Stimulated activated CD4-positive, alpha-beta T cell treated with anti-CD3 and anti-CD28 coated beads, Interleukin-12 subunit alpha, Interleukin-12 subunit beta, amount 100 ng/mL, for 4 hours (primary cell): ENCODE results near the gene PPP2R3B.

Experiments
- DNase-seq: peaks from one replicate; pipeline ENCODE4 v3.0.0-alpha.2; 2020

The PPP2R3B gene

DNA sequence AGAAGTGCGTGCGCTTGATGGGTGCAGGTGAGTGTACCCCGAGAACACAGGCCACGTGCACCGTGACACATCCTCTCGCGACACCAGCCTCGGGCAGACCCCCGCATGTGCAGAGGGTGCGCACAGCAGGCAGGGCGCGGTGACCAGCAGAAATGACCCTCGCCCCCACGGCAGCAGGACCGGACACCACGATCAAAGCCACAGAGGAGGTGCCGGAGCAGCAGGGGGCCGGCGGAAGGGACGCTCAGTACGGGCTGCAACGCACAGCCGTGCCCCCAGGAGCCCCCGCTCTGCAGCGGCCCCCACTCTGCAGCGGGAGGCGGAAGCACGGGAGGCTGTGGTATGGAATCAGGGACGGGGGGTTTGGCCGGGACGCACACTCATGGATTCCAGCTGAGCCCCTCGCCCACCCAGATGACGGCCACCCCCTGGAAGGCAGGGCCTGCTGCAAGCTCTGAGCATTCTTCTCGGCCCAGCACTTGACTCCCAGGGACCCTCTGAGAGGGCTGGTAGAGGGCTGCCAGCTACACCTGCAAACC lies 17.1 kb downstream of the PPP2R3B start:
- DNase-seq = no peak

DNA sequence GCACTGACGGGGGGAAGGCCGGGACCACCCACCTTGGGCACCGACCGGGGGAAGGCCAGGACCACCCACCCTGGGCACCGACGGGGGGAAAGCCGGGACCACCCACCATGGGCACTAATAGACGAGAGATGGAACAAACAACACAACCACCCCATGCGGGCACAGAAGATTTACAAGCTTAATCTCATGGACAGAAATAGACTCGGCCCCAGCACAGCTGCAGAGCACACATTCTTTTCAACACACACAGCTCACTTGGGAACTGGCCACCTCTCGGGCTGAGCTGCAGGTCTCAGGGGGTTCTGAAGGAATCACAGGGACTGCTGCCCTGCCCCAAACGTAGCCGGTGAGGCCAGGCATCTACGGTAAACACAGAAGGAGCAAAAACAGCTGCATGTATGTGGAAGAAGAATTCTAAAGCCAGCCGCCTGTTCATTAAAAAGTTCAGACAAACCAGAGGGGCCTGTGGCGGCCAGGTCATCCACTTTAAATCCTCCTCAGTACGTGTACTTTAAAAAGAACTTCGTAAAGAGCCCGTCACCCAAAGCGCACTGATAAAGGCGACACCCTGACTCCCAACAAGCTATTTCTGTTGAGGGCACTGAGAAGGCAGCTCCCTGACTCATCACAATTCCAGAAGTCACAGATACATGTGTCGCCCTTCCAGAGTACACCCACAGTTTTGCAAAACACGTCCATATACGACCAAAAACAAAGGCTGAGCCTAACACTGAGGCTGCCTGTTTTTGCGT lies 17.7 kb downstream of the PPP2R3B start:
- no peak for DNase-seq

GRCh38 chrX:367866-368265 lies 18.8 kb downstream of the PPP2R3B start:
- no peak for DNase-seq

DNA sequence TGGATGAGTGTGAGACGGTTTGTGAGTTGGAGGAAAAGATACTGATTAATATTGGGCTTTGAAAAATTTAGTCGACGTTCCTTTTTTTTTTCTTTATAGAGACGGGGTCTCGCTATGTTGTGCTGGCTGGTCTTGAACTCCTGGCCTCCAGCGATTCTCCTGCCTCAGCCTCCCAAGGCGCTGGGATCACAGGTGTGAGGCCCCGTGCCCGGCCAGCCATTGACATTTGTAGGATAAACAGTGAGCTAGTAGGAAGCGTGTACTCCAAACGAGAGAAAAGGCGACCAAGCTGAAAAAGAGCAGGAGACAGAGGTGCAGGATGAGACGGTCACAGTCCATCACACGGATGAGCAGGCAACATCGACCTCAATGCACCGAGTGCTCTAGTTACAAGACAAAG lies 19.4 kb downstream of the PPP2R3B start:
- DNase-seq = no peak

DNA sequence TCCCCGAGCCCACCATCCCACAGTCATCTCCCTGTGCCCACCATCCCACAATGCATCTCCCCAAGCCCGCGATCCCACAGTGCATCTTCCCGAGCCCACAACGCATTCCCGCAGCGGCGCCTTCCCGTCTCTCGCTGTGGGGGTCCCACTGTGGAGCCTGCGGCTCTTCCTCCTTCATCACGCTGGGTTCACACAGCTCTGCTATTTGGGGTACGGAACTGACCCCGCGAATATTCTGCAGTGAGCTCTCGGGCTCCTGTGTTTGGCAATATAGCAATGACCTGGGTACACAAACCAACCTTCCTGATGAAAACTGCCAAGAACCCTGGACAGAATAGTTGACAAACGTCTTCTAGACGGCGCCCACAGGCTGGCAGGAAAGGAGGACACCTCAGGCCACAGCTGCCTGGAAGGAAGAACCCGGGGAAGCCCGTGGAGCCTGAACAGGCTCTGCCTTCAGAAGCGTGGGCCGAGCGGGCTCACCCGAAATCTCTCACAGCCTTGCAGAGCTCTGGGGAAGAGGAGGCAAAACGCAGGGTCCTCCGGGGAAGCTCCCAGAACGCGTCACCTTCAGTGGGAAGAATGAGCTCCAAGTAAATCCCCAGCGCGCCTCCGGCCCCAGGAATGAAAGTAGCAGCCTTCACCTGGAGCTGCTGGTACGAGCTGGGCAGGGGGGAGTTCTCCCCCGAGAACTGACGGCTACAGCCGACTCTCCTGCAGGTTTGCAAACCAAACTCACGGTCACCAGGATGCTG lies 22.9 kb downstream of the PPP2R3B start:
- no peak for DNase-seq

DNA sequence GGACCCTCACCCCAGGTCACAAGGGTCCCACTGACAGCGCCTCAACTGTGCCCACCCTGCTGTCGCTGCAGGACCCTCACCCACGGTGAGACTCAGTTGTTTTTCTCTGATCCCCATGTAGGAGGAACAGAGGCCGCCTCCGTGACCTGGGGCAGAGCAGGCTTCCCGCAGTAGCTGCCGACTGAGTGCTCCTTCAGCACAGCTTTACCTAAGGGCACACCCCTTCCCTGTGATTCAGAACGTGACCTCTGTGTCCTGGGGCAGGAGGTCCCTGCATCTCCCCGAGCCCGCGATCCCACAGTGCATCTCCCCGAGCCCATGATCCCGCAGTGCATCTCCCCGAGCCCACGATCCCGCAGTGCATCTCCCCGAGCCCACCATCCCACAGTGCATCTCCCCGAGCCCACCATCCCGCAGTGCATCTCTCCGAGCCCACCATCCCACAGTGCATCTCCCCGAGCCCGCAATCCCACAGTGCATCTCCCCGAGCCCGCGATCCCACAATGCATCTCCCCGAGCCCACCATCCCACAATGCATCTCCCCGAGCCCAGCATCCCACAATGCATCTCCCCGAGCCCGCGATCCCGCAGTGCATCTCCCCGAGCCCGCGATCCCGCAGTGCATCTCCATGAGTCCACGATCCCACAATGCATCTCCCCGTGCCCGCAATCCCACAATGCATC lies 23.6 kb downstream of the PPP2R3B start:
- no peak for DNase-seq

DNA sequence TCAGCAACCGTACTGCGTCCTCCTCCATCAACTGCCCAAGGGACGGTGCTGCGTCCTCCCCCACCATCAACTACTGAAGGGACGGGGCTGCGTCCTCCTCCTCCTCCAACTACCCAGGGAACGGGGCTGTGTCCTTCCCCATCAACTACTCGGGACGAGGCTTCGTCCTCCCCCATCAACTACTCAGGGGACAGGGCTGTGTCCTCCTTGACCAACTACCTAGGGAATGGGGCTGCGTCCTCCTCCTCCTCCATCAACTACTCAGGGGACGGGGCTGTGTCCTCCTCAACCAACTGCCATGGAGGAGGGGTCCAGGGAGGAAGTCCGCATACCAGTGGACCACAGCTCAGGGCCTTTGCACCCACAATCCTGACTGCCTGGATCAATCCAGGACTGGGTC lies 24.4 kb downstream of the PPP2R3B start:
- DNase-seq = no peak

- DNase-seq = no peak
Measured at GRCh38 chrX:361231-362145, 25.2 kb downstream of the PPP2R3B start.

DNA sequence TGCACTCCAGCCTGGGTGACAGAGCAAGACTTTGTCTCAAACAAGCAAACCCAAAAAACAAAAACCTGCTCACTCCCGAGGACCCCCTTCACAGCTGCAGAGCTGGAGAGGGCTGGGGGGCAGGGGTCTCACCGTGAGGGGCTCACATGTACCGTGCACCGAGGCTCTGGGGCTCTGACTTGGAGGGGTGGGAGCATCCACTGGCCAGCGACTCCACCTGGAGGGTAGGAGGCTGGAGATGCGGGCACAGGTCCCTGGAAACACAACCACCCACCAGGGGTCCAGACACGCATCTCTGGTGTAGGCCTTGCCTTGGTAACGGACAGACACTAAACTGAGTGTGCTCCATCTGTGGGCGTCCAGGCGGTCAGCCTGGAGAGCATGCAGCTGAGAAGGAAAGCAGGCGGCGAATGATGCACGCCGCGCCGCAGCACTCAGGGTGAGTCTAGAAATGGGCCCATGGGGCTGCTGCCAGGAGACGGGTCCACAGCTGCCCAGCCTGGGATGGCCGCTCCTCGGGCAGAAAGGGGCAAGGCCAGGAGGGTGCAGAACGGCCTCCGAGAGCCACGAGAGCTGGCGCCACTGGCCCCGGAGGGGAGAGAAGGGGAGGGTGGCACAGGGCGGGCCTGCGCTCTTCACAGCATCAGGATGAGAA lies 26.1 kb downstream of the PPP2R3B start:
- no peak for DNase-seq

GRCh38 chrX:358651-359143 lies 28.0 kb downstream of the PPP2R3B start:
- no peak for DNase-seq

DNA sequence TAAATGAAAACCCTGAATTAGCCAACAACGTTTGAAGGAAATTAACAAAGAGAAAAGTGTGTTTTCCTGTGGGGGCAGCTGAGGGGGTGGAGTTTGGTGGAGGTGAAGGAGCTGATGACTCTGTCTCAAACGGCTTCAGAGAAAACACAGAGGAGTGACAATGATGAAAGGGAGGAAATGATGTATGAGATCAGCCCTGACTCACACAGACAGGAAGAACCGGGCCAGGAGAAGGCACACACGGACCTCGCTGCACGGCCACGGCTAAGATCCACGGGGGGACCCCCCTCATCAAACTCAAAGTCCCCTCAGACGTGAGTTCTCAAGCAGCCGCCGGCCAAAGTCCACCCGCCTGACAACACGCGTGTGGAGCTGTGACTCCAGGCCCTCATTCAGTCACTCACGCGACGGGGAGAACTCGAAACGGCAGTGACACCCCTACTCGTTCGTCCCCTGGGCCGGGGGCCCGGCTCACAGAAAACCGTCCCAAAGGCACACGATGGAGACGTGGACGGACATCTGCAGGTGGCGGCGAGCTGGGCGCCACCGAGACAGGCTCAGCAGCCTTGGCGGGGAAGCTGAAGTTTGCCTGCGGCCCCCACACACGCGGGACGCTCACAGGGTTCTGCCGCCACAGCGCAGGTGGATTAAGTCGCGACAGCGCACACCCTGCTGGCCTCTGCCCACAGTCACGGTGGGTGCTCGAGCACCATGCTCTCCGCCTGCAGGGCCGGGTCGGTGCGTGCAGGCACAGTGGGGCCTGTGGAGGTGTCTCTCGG lies 28.8 kb downstream of the PPP2R3B start:
- peak; percentile 30 for DNase-seq

- DNase-seq = no peak
Measured at GRCh38 chrX:357035-357692, 29.5 kb downstream of the PPP2R3B start.

GRCh38 chrX:356385-357034 lies 30.2 kb downstream of the PPP2R3B start:
- no peak for DNase-seq

DNA sequence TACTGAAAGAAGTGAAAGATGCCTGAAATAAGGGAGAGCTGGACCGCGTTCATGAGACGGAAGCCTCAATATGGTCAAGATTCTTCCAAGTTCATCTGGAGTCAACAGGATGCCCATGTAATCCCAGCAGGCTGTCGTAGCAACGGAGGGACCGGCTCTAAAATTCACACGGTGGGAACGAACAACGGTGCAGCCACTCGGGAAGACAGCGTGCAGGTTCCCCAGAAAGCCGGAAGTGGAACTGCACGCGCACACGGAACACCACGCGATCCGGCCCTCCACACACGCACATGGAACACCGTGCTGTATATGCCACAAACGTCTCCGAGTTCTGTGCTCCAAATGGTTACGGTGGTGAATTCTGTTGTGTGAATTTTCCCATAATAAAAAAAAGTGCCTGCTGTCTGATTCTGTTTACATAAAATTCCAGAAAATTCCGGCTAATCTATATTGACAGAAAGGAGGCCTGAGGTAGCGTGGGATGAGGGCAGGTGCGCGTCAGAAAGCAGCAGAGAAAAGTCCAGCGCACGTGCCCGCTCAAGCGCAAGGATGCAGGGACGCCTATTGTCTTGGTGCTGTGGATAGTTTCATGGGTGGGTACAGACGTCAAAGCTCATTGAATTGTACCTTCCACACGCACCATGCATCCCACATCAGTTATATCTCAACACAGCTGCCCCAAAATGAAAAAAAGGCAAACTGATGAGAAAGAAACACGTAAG lies 31.2 kb downstream of the PPP2R3B start:
- DNase-seq = no peak

GRCh38 chrX:353566-354535 lies 32.9 kb downstream of the PPP2R3B start:
- DNase-seq = no peak

DNA sequence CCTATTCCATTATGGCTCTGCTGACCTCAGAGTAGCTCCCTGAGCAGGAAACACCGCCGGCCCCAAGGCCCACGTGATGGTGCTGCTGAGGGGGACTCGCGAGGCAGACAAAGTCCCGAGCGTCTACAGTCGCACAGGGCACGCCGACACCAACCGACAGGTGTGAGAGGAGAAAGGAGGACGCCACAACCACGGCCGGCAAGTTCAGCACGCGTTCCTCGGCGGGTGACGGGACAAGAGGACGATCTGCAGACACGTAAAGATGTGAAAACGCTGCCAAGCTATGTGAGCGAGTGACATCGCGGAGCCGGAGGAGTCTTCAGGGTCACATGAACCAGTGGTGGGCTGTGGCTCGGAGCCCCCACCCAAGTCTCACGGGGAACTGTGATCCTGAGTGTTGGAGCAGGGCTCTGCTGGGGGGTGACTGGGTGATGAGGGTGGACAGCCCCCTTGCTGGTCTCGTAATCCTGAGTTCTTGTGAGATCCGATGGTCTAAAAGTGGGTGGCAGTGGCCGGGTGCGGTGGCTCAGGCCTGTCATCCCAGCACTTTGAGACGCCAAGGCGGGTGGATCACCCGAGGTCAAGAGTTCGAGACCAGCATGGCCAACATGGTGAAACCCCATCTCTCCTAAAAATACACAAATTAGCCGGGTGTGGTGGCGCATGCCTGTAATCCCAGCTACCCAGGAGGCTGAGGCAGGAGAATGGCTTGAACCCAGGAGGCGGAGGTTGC lies 34.0 kb downstream of the PPP2R3B start:
- DNase-seq = no peak

- DNase-seq = no peak
Measured at GRCh38 chrX:352181-352580, 34.5 kb downstream of the PPP2R3B start.
